HepG2 (cell line): Measurements from ENCODE around the gene BTAF1. TPM values are rescaled to one million over a fixed set of nuclear protein-coding genes. Genes with fewer than 3 reads are reported as not detected.

Experiments used
- AKAP8 ChIP-seq: sonication (generic); formaldehyde crosslinking; IDR thresholded peaks from 2 replicates; pipeline ENCODE4 v1.5.1; 2020; ENCODE audit warnings: mild to moderate bottlenecking, missing genetic modification reagents
- ATRX ChIP-seq: sonication (generic); formaldehyde crosslinking; IDR thresholded peaks from 2 replicates; pipeline ENCODE4 v1.4.0; 2020; ENCODE audit warnings: missing genetic modification reagents, borderline replicate concordance
- CAMTA2 ChIP-seq: sonication (generic); formaldehyde crosslinking; IDR thresholded peaks from 2 replicates; pipeline ENCODE4 v1.4.0; 2020; ENCODE audit warnings: mild to moderate bottlenecking, missing genetic modification reagents, borderline replicate concordance
- CREM ChIP-seq, 2 experiments: sonication (generic) in 1 of 2; formaldehyde crosslinking in 1 of 2; IDR thresholded peaks; 2 replicates each; pipeline versions ENCODE4 v1.4.0 to v1.6.1; 2016 to 2020; ENCODE audit warnings: antibody characterized with exemption in 1 of 2, mild to moderate bottlenecking in 1 of 2, missing genetic modification reagents in 1 of 2
- KDM3A ChIP-seq: IDR thresholded peaks from 2 replicates; pipeline ENCODE4 v1.6.1; 2018; ENCODE audit warnings: low read depth, missing compliant biosample characterization
- MED1 ChIP-seq: sonication (generic); formaldehyde crosslinking; IDR thresholded peaks from 2 replicates; pipeline ENCODE4 v1.4.0; 2020; ENCODE audit warnings: missing genetic modification reagents
- NFKBIZ ChIP-seq: IDR thresholded peaks from 2 replicates; pipeline ENCODE4 v1.6.1; 2018; ENCODE audit warnings: missing genetic modification reagents, missing compliant biosample characterization
- RAD21 ChIP-seq: fragments of 450-650 bp; formaldehyde crosslinking; IDR thresholded peaks from 2 replicates; pipeline ENCODE4 v1.5.0; 2020; ENCODE audit warnings: mild to moderate bottlenecking
- RFX1 ChIP-seq: fragments of 450-650 bp; IDR thresholded peaks from 2 replicates; pipeline ENCODE4 v1.6.1; 2017
- RXRA ChIP-seq: sonication (generic); formaldehyde crosslinking; IDR thresholded peaks from 2 replicates; pipeline ENCODE4 v1.5.1; 2020; ENCODE audit warnings: missing genetic modification reagents
- SOX5 ChIP-seq: IDR thresholded peaks from 2 replicates; pipeline ENCODE4 v1.6.1; 2016; ENCODE audit warnings: borderline replicate concordance
- TEAD3 ChIP-seq: optimal IDR thresholded peaks from 2 replicates; pipeline ENCODE3; 2016; ENCODE audit warnings: borderline replicate concordance
- ZBTB38 ChIP-seq: sonication (generic); formaldehyde crosslinking; IDR thresholded peaks from 2 replicates; pipeline ENCODE4 v1.5.1; 2020; ENCODE audit warnings: mild to moderate bottlenecking, missing genetic modification reagents
- ZFP36L1 ChIP-seq: sonication (generic); formaldehyde crosslinking; IDR thresholded peaks from 2 replicates; pipeline ENCODE4 v1.8.0; 2022; ENCODE audit warnings: mild to moderate bottlenecking, missing genetic modification reagents, moderate library complexity
- ZKSCAN5 ChIP-seq: sonication (generic); formaldehyde crosslinking; IDR thresholded peaks from 2 replicates; pipeline ENCODE4 v1.5.1; 2020; ENCODE audit warnings: mild to moderate bottlenecking, missing genetic modification reagents
- ZNF180 ChIP-seq: sonication (generic); formaldehyde crosslinking; IDR thresholded peaks from 2 replicates; pipeline ENCODE4 v1.4.0; 2020; ENCODE audit warnings: low read depth, missing genetic modification reagents, borderline replicate concordance
- ZNF205 ChIP-seq: IDR thresholded peaks from 2 replicates; pipeline ENCODE4 v1.6.1; 2018; ENCODE audit warnings: missing biosample characterization, missing genetic modification reagents
- ZNF3 ChIP-seq: IDR thresholded peaks from 2 replicates; pipeline ENCODE4 v1.7.0; 2017; ENCODE audit warnings: inconsistent platforms
- ZNF574 ChIP-seq: sonication (generic); formaldehyde crosslinking; IDR thresholded peaks from 2 replicates; pipeline ENCODE4 v1.4.0; 2020; ENCODE audit warnings: missing genetic modification reagents
- ZNF672 ChIP-seq: sonication (generic); formaldehyde crosslinking; IDR thresholded peaks from 2 replicates; pipeline ENCODE4 v1.8.1; 2022; ENCODE audit warnings: missing genetic modification reagents
- ZNF83 ChIP-seq: sonication (generic); formaldehyde crosslinking; IDR thresholded peaks from 2 replicates; pipeline ENCODE4 v1.4.0; 2020; ENCODE audit warnings: missing genetic modification reagents, mild to moderate bottlenecking, borderline replicate concordance
- ZSCAN12 ChIP-seq: sonication (generic); formaldehyde crosslinking; IDR thresholded peaks from 2 replicates; pipeline ENCODE4 v1.9.0; 2021; ENCODE audit warnings: mild to moderate bottlenecking, missing genetic modification reagents
- ZSCAN31 ChIP-seq: sonication (generic); formaldehyde crosslinking; IDR thresholded peaks from 2 replicates; pipeline ENCODE4 v1.5.0; 2020; ENCODE audit warnings: low read depth, mild to moderate bottlenecking, missing genetic modification reagents
- polyA plus RNA-seq, 8 experiments: library from polyadenylated mRNA; depleted of rRNA in 3 of 8; stranded (reverse) in 7 of 8; unstranded in 1 of 8; fragments of >200 nt; fragmentation: Illumina TruSeq in 4 of 8; extraction: Trizol in 4 of 8; gene quantifications; 2 replicates each; pipeline versions ENCODE4 v1.2.1 to v1.2.3, GENCODE V29; 2011 to 2016; ENCODE audit warnings: low read depth in 4 of 8, missing spikeins in 1 of 8, mixed read lengths in 1 of 8; ENCODE audit not compliant: insufficient read depth in 1 of 8
- total RNA-seq, 5 experiments: library from RNA; depleted of rRNA; stranded (reverse); fragments of >200 nt; fragmentation: Illumina TruSeq; extraction: Trizol; gene quantifications; 2 replicates each; pipeline ENCODE4 v1.2.3, GENCODE V29; 2016; ENCODE audit warnings: low read depth in 1 of 5
- TF ChIP-seq, protein P1 (sequence below): sonication (generic); formaldehyde crosslinking; conservative IDR thresholded peaks from 2 replicates; pipeline ENCODE4 v1.4.0; 2020; ENCODE audit warnings: missing genetic modification reagents
- TF ChIP-seq, protein P2 (sequence below): sonication (generic); formaldehyde crosslinking; IDR thresholded peaks from 2 replicates; pipeline ENCODE4 v1.4.0; 2020; ENCODE audit warnings: mild to moderate bottlenecking, low read depth, missing genetic modification reagents

Gene BTAF1
- total and polyA plus RNA-seq, 2 of the 13 experiments (the other 11 are each of a cell fraction or from before 2014, with no cell fraction given), result 38.6 to 54.1 TPM

GRCh38 chr10:91887272-91888076, 36.1 kb upstream of the BTAF1 start (continued):
- TF ChIP-seq, protein P1, sequence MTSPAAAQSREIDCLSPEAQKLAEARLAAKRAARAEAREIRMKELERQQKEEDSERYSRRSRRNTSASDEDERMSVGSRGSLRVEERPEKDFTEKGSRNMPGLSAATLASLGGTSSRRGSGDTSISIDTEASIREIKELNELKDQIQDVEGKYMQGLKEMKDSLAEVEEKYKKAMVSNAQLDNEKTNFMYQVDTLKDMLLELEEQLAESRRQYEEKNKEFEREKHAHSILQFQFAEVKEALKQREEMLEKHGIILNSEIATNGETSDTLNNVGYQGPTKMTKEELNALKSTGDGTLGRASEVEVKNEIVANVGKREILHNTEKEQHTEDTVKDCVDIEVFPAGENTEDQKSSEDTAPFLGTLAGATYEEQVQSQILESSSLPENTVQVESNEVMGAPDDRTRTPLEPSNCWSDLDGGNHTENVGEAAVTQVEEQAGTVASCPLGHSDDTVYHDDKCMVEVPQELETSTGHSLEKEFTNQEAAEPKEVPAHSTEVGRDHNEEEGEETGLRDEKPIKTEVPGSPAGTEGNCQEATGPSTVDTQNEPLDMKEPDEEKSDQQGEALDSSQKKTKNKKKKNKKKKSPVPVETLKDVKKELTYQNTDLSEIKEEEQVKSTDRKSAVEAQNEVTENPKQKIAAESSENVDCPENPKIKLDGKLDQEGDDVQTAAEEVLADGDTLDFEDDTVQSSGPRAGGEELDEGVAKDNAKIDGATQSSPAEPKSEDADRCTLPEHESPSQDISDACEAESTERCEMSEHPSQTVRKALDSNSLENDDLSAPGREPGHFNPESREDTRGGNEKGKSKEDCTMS, result no peak
- TF ChIP-seq MED1 (peak; percentile 31; the same call in 1 of the 2 replicates), CREM (IDR thresholded peaks at IDR 0.05) (no peak), CREM (CRISPR knock-in tag; IDR thresholded peaks at IDR 0.05) (no peak), SOX5 (CRISPR knock-in tag) (peak; percentile 33; the same call in 1 of the 2 replicates), RAD21 (CRISPR knock-in tag) (no peak), RXRA (CRISPR knock-in tag) (peak; percentile 60; the same call in 1 of the 2 replicates), ZFP36L1 (no peak), ZNF574 (peak; percentile 52), ZSCAN31 (CRISPR knock-in tag) (peak; percentile 81; the same call in 1 of the 2 replicates), ZNF83 (CRISPR knock-in tag) (no peak), ZSCAN12 (CRISPR knock-in tag) (no peak), ZNF180 (CRISPR knock-in tag) (no peak), ZNF3 (no peak), ZBTB38 (peak; percentile 56; the same call in 1 of the 2 replicates), ZNF672 (CRISPR knock-in tag) (no peak), CAMTA2 (no peak), ZKSCAN5 (CRISPR knock-in tag) (no peak), RFX1 (no peak), ZNF205 (0 out of 2 replicates have a peak, but pooled peaks have one; percentile 32), TEAD3 (CRISPR knock-in tag) (peak; percentile 78), ATRX (no peak), NFKBIZ (0 out of 2 replicates have a peak, but pooled peaks have one; percentile 27), AKAP8 (CRISPR knock-in tag) (no peak), KDM3A (CRISPR knock-in tag) (peak; percentile 74; the same call in 1 of the 2 replicates)
- TF ChIP-seq, protein P2, sequence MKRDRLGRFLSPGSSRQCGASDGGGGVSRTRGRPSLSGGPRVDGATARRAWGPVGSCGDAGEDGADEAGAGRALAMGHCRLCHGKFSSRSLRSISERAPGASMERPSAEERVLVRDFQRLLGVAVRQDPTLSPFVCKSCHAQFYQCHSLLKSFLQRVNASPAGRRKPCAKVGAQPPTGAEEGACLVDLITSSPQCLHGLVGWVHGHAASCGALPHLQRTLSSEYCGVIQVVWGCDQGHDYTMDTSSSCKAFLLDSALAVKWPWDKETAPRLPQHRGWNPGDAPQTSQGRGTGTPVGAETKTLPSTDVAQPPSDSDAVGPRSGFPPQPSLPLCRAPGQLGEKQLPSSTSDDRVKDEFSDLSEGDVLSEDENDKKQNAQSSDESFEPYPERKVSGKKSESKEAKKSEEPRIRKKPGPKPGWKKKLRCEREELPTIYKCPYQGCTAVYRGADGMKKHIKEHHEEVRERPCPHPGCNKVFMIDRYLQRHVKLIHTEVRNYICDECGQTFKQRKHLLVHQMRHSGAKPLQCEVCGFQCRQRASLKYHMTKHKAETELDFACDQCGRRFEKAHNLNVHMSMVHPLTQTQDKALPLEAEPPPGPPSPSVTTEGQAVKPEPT (CRISPR knock-in tag), result 0 out of 2 replicates have a peak, but pooled peaks have one; percentile 41
